Spinal cord (tissue), 10 donors: Measurements from ENCODE around the gene HNRNPD. TPM values are rescaled to one million over a fixed set of nuclear protein-coding genes. Genes with fewer than 3 reads are reported as not detected.
"Not testable (repeated sequence)": the region's sequence is repeated elsewhere in the genome, so short reads cannot be mapped to it uniquely, and the experiment has no call there.

Experiments used
- DNase-seq, 6 donors: peaks; one replicate each; pipeline versions ENCODE4 v3.0.0 to v3.0.0-alpha.2; 2013 to 2015; ENCODE audit warnings: low spot score in 6 of 6, low read depth in 4 of 6
- H3K27ac ChIP-seq: one replicate; pipeline ENCODE4 v1.5.1; 2013; ENCODE audit warnings: low read depth, low read length, control low read depth
- H3K27me3 ChIP-seq: one replicate; pipeline ENCODE4 v1.6.1; 2013; ENCODE audit warnings: low read length; ENCODE audit not compliant: control insufficient read depth, insufficient read depth
- H3K36me3 ChIP-seq: one replicate; pipeline ENCODE4 v1.6.1; 2013; ENCODE audit warnings: low read length; ENCODE audit not compliant: control insufficient read depth, insufficient read depth
- H3K4me1 ChIP-seq: one replicate; pipeline ENCODE4 v1.6.1; 2013; ENCODE audit warnings: low read length; ENCODE audit not compliant: control insufficient read depth, insufficient read depth
- H3K4me3 ChIP-seq: one replicate; pipeline ENCODE4 v1.5.1; 2013; ENCODE audit warnings: low read depth, low read length, control low read depth
- H3K9me3 ChIP-seq: one replicate; pipeline ENCODE4 v1.6.1; 2013; ENCODE audit warnings: low read length; ENCODE audit not compliant: control insufficient read depth, insufficient read depth
- WGBS: methylation state at CpG from one replicate; pipeline ENCODE4 v1.1.5; 2013; ENCODE audit warnings: missing lambda C conversion rate; ENCODE audit not compliant: insufficient coverage; 5-methylcytosine and 5-hydroxymethylcytosine counted together
- polyA plus RNA-seq, 2 donors: library from polyadenylated mRNA; unstranded; fragments of 120-200 nt; gene quantifications; one replicate each; pipeline ENCODE4 v1.2.1, GENCODE V29; 2013; ENCODE audit not compliant: insufficient read length in 2 of 2
- small RNA-seq: library from RNA; depleted of rRNA; stranded (forward); fragments of <200 nt; gene quantifications from one replicate; pipeline ENCODE3, GENCODE V24; 2014; ENCODE audit warnings: low replicate concordance
- total RNA-seq, 2 donors: library from RNA; depleted of rRNA in 1 of 2; stranded (reverse); fragments of 120-200 nt in 1 of 2; fragments of >200 nt in 1 of 2; gene quantifications; one replicate each; pipeline versions ENCODE4 v1.2.3 to v1.2.4, GENCODE V29; 2013 to 2014
- donor health status: healthy.

Gene HNRNPD
- total and polyA plus RNA-seq, 4 donors = 75.7 to 358 (median 217) TPM

DNA sequence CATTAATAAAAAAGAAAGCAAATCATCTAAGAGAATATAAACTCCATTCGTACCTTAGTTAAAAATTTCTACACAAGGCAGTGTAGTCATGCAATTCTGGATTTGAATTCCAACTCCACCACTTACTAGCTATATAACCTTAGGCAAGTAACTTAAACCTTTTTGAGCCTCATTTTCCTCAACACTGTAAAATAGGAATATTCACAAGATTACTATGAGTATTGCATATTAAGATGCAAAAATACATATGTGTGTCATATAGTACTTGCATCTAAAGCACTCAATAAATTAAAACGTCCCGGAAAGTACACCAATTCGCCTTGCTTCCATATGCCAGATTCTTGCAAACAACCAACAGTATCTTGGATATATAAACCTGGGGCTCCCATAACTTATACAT, 42.0 kb downstream of the HNRNPD start:
- H3K9me3 ChIP-seq = peaks cover 3% of the 10 kb centered on the region
- H3K27me3 ChIP-seq = no peaks in the 10 kb centered on the region
- no peaks in the 10 kb centered on the region for H3K36me3 ChIP-seq
- no peak overlapping the region for H3K4me3 ChIP-seq
- no peak overlapping the region for H3K27ac ChIP-seq
- 100% methylated on average over 1 of the region's 4 CpGs for WGBS
- H3K4me1 ChIP-seq = no peaks in the 10 kb centered on the region
- no peak for DNase-seq

DNA sequence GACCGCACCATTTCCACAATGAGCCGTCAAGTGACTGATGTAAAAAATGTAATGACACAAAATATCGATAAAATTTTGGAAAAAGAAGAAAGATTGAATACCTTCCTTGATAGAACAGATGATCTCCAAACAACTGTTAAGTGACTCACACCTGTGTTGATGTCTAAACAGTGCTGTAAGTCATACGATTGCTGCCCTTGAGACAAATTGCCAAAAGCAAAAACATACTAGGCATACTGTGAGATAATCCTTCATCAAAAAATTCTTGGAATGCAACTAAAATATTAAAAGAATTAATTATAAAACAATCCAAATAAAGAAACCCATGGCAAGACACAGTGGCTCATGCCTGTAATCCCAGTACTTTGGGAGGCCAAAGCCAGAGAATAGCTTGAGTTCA, 53.4 kb downstream of the HNRNPD start:
- H3K4me3 ChIP-seq = no peak overlapping the region
- H3K4me1 ChIP-seq = no peaks in the 10 kb centered on the region
- no peaks in the 10 kb centered on the region for H3K27me3 ChIP-seq
- no CpG with 5 or more reads among the region's 4 CpGs for WGBS
- no peak overlapping the region for H3K27ac ChIP-seq
- H3K36me3 ChIP-seq = no peaks in the 10 kb centered on the region
- peaks cover 5% of the 10 kb centered on the region for H3K9me3 ChIP-seq
- no peak for DNase-seq

DNA sequence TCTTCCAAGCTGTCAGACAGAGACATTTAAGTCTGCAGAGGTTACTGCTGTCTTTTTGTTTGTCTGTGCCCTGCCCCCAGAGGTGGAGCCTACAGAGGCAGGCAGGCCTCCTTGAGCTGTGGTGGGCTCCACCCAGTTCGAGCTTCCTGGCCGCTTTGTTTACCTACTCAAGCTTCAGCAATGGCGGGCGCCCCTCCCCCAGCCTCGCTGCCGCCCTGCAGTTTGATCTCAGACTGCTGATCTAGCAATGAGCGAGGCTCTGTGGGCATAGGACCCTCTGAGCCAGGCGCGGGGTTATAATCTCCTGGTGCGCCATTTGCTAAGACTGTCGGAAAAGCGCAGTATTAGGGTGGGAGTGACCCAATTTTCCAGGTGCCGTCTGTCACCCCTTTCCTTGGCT, 70.7 kb downstream of the HNRNPD start:
- not testable (repeated sequence) for H3K4me1 ChIP-seq

More for the DNA sequence above, 70.7 kb downstream of the HNRNPD start:
- not testable (repeated sequence) for H3K9me3 ChIP-seq, H3K4me3 ChIP-seq, H3K36me3 ChIP-seq, H3K27me3 ChIP-seq, DNase-seq, H3K27ac ChIP-seq
- WGBS = 92% methylated on average over 11 of the region's 13 CpGs

Small RNA genes lying within 50 kb of the gene (small RNA-seq; reads per million reads assigned to genes)
- not detected for gene RF00150

Other genes with a start within 250 kb of the HNRNPD start
- gene HNRNPDL, start 56.5 kb upstream of the HNRNPD start, total RNA-seq = 100 to 1,000 TPM; 178 to 320 TPM
- 100 to 1,000 TPM; 474 to 528 TPM for gene HNRNPDL, start 56.5 kb upstream of the HNRNPD start, polyA plus RNA-seq
- 10 to 100 TPM; 64.8 to 75.4 TPM for gene ENOPH1, start 56.6 kb upstream of the HNRNPD start, total RNA-seq
- gene ENOPH1, start 56.6 kb upstream of the HNRNPD start, polyA plus RNA-seq = 100 to 1,000 TPM in 1 of 2 donors, 10 to 100 TPM in 1; 99.3 to 129 TPM
- gene TMEM150C, start 188.0 kb upstream of the HNRNPD start, total RNA-seq = 10 to 100 TPM; 16.8 to 30.1 TPM
- gene TMEM150C, start 188.0 kb upstream of the HNRNPD start, polyA plus RNA-seq = 10 to 100 TPM; 23.5 to 23.6 TPM